H9 (cell line): Measurements from ENCODE around the gene ZNF534. TPM values are rescaled to one million over a fixed set of nuclear protein-coding genes. Genes with fewer than 3 reads are reported as not detected.
"Not testable (repeated sequence)": the region's sequence is repeated elsewhere in the genome, so short reads cannot be mapped to it uniquely, and the experiment has no call there.

ENCODE experiments used
- DNase-seq: peaks from one replicate; pipeline ENCODE4 v3.0.0-alpha.2; 2017
- H2AFZ ChIP-seq: one replicate; pipeline ENCODE4 v1.6.1; 2013; ENCODE audit warnings: mild to moderate bottlenecking, low read length, control low read depth, moderate library complexity
- H2AK5ac ChIP-seq: 2 replicates; pipeline ENCODE4 v1.6.1; 2013; ENCODE audit warnings: low read length, control low read depth, mixed read lengths; ENCODE audit not compliant: insufficient read length
- H2BK120ac ChIP-seq: one replicate; pipeline ENCODE4 v1.6.1; 2013; ENCODE audit warnings: low read depth, mild to moderate bottlenecking, low read length, control low read depth, inconsistent platforms; ENCODE audit not compliant: poor library complexity, severe bottlenecking
- H2BK12ac ChIP-seq: 2 replicates; pipeline ENCODE4 v1.6.1; 2013; ENCODE audit warnings: low read length, control low read depth, mixed read lengths, low read depth; ENCODE audit not compliant: insufficient read length
- H2BK15ac ChIP-seq: 2 replicates; pipeline ENCODE4 v1.6.1; 2013; ENCODE audit warnings: low read depth, low read length, control low read depth
- H2BK20ac ChIP-seq: one replicate; pipeline ENCODE4 v1.6.1; 2013; ENCODE audit warnings: low read depth, mild to moderate bottlenecking, low read length, control low read depth, inconsistent platforms; ENCODE audit not compliant: poor library complexity, severe bottlenecking
- H2BK5ac ChIP-seq: 2 replicates; pipeline ENCODE4 v1.6.1; 2013; ENCODE audit warnings: low read length, control low read depth, mixed read lengths; ENCODE audit not compliant: insufficient read length
- H3K14ac ChIP-seq: 2 replicates; pipeline ENCODE4 v1.6.1; 2013; ENCODE audit warnings: low read length, control low read depth; ENCODE audit not compliant: insufficient read depth
- H3K18ac ChIP-seq: 2 replicates; pipeline ENCODE4 v1.6.1; 2013; ENCODE audit warnings: low read depth, mild to moderate bottlenecking, mixed read lengths, low read length, control low read depth; ENCODE audit not compliant: insufficient read length
- H3K23ac ChIP-seq: 2 replicates; pipeline ENCODE4 v1.6.1; 2013; ENCODE audit warnings: low read length, control low read depth, mixed read lengths, low read depth; ENCODE audit not compliant: insufficient read length
- H3K23me2 ChIP-seq: 2 replicates; pipeline ENCODE4 v1.6.1; 2013; ENCODE audit warnings: low read depth, mild to moderate bottlenecking, mixed read lengths, low read length, control low read depth; ENCODE audit not compliant: insufficient read length, poor library complexity, severe bottlenecking
- H3K27ac ChIP-seq: 2 replicates; pipeline ENCODE4 v1.5.1; 2013; ENCODE audit warnings: low read length, control low read depth, mixed read lengths, low read depth; ENCODE audit not compliant: insufficient read length
- H3K27me3 ChIP-seq: 2 replicates; pipeline ENCODE4 v1.6.1; 2013; ENCODE audit warnings: low read length, control low read depth, inconsistent platforms; ENCODE audit not compliant: insufficient read depth
- H3K4ac ChIP-seq: 2 replicates; pipeline ENCODE4 v1.6.1; 2013; ENCODE audit warnings: low read depth, mild to moderate bottlenecking, control low read depth, inconsistent platforms, low read length, moderate library complexity
- H3K4me1 ChIP-seq: 2 replicates; pipeline ENCODE4 v1.6.1; 2013; ENCODE audit warnings: low read length, control low read depth, inconsistent platforms; ENCODE audit not compliant: insufficient read depth
- H3K4me2 ChIP-seq: 2 replicates; pipeline ENCODE4 v1.6.1; 2013; ENCODE audit warnings: low read length, control low read depth, mixed read lengths; ENCODE audit not compliant: insufficient read length, insufficient read depth
- H3K56ac ChIP-seq: 2 replicates; pipeline ENCODE4 v1.6.1; 2013; ENCODE audit warnings: low read depth, mild to moderate bottlenecking, mixed read lengths, low read length, control low read depth; ENCODE audit not compliant: insufficient read length
- H3K79me1 ChIP-seq: 2 replicates; pipeline ENCODE4 v1.6.1; 2013; ENCODE audit warnings: low read depth, mild to moderate bottlenecking, moderate library complexity, low read length, control low read depth, inconsistent platforms; ENCODE audit not compliant: insufficient read depth, poor library complexity, severe bottlenecking
- H3K79me2 ChIP-seq: 2 replicates; pipeline ENCODE4 v1.6.1; 2013; ENCODE audit warnings: low read length, control low read depth, inconsistent platforms; ENCODE audit not compliant: insufficient read depth
- H3K9ac ChIP-seq: 2 replicates; pipeline ENCODE4 v1.6.1; 2013; ENCODE audit warnings: low read length, control low read depth, mixed read lengths; ENCODE audit not compliant: insufficient read length; ENCODE audit errors: extremely low read depth
- H3K9me3 ChIP-seq: one replicate; pipeline ENCODE4 v1.6.1; 2013; ENCODE audit warnings: low read depth, low read length, inconsistent platforms; ENCODE audit not compliant: control insufficient read depth
- H3T11ph ChIP-seq: one replicate; pipeline ENCODE4 v1.6.1; 2013; ENCODE audit warnings: mild to moderate bottlenecking, low read length, control low read depth, inconsistent platforms
- H4K20me1 ChIP-seq: one replicate; pipeline ENCODE4 v1.6.1; 2013; ENCODE audit not compliant: control insufficient read depth, insufficient read length, insufficient read depth
- H4K5ac ChIP-seq: 2 replicates; pipeline ENCODE4 v1.6.1; 2013; ENCODE audit warnings: low read depth, mild to moderate bottlenecking, mixed read lengths, low read length, control low read depth; ENCODE audit not compliant: insufficient read length
- H4K8ac ChIP-seq: replicated peaks from 2 replicates; pipeline ENCODE4 v1.6.1; 2013; ENCODE audit warnings: low read length, control low read depth, mixed read lengths, low read depth; ENCODE audit not compliant: insufficient read length
- H4K91ac ChIP-seq: 2 replicates; pipeline ENCODE4 v1.6.1; 2013; ENCODE audit warnings: low read depth, mild to moderate bottlenecking, moderate library complexity, mixed read lengths, low read length, control low read depth; ENCODE audit not compliant: insufficient read length
- H3K27ac Mint-ChIP-seq, 3 experiments: 2 replicates in 2 of 3; 3 replicates in 1 of 3; pipeline ENCODE4 v1.8.0; 2020 to 2021; ENCODE audit warnings: mixed read lengths in 3 of 3, mild to moderate bottlenecking in 1 of 3, moderate library complexity in 1 of 3
- H3K27me3 Mint-ChIP-seq: 2 replicates; pipeline ENCODE4 v1.8.0; 2021; ENCODE audit warnings: low read depth, mild to moderate bottlenecking, moderate library complexity, mixed read lengths
- H3K36me3 Mint-ChIP-seq, 3 experiments: 2 replicates in 2 of 3; 3 replicates in 1 of 3; pipeline ENCODE4 v1.8.0; 2020 to 2021; ENCODE audit warnings: low read depth in 3 of 3, mixed read lengths in 3 of 3; ENCODE audit not compliant: insufficient read depth in 1 of 3
- H3K4me1 Mint-ChIP-seq, 2 experiments: 2 replicates each; pipeline ENCODE4 v1.8.0; 2020; ENCODE audit warnings: mixed read lengths in 2 of 2
- H3K4me3 Mint-ChIP-seq, 2 experiments: 2 replicates in 1 of 2; 3 replicates in 1 of 2; pipeline ENCODE4 v1.8.0; 2020 to 2021; ENCODE audit warnings: mild to moderate bottlenecking in 2 of 2, mixed read lengths in 2 of 2, moderate library complexity in 1 of 2
- H3K9me3 Mint-ChIP-seq, 2 experiments: 2 replicates in 1 of 2; 3 replicates in 1 of 2; pipeline ENCODE4 v1.8.0; 2020; ENCODE audit warnings: mild to moderate bottlenecking in 2 of 2, mixed read lengths in 2 of 2, moderate library complexity in 1 of 2
- WGBS: extraction: QIAGEN DNeasy Blood & Tissue Kit; methylation state at CpG from one replicate; pipeline ENCODE4 v1.1.7; 2013; ENCODE audit warnings: missing lambda C conversion rate, low lambda C conversion rate, mixed read lengths; ENCODE audit not compliant: insufficient read length; ENCODE audit errors: extremely low coverage; 5-methylcytosine and 5-hydroxymethylcytosine counted together
- total RNA-seq: library from RNA; stranded (reverse); gene quantifications from 2 replicates; pipeline ENCODE4 v1.2.1, GENCODE V29; 2021

Gene ZNF534
- total RNA-seq, 1 experiment from 2014 or later = not detected

- H3K9ac ChIP-seq, H2BK120ac ChIP-seq, H3K14ac ChIP-seq, H2BK15ac ChIP-seq, H3K23me2 ChIP-seq, H3K4me2 ChIP-seq, H4K20me1 ChIP-seq, H2BK5ac ChIP-seq, H4K8ac ChIP-seq, H3K27ac Mint-ChIP-seq, H2BK12ac ChIP-seq, H3K27ac ChIP-seq, H3K18ac ChIP-seq, H4K5ac ChIP-seq, H3K79me2 ChIP-seq, H3K79me1 ChIP-seq, H3K4ac ChIP-seq, H4K91ac ChIP-seq, DNase-seq, H2AK5ac ChIP-seq, H3K9me3 Mint-ChIP-seq, H3K56ac ChIP-seq, H3K4me1 ChIP-seq, H3K23ac ChIP-seq, H3K9me3 ChIP-seq, H2BK20ac ChIP-seq, H3T11ph ChIP-seq, H3K4me3 Mint-ChIP-seq, H2AFZ ChIP-seq: not testable (repeated sequence)
- peaks cover 4 to 46% (median 11%) of the 10 kb centered on the region in 3 experiments; a peak in 5 of 7 replicates for H3K36me3 Mint-ChIP-seq
- no CpG with 5 or more reads among the region's 12 CpGs for WGBS
- H3K27me3 ChIP-seq = peaks cover 17% of the 10 kb centered on the region; the same call in 1 of the 2 replicates
- peaks cover 22 to 23% of the 10 kb centered on the region in 2 experiments for H3K4me1 Mint-ChIP-seq
- peaks cover 99% of the 10 kb centered on the region for H3K27me3 Mint-ChIP-seq
Measured at GRCh38 chr19:52500991-52501390, 72.0 kb downstream of the ZNF534 start.

Other genes starting within 250 kb of the ZNF534 start
- 423 and 432 TPM in 2 replicates for gene PPP2R1A, start 239.1 kb upstream of the ZNF534 start, total RNA-seq
- 31.4 and 33.6 TPM in 2 replicates for gene ZNF766, start 159.6 kb upstream of the ZNF534 start, total RNA-seq
- gene ZNF480, start 132.0 kb upstream of the ZNF534 start, total RNA-seq = 39.2 and 42.5 TPM in 2 replicates
- gene ZNF610, start 92.9 kb upstream of the ZNF534 start, total RNA-seq = 5.9 and 6.4 TPM in 2 replicates
- gene ZNF880, start 59.2 kb upstream of the ZNF534 start, total RNA-seq = 1.9 and 2.3 TPM in 2 replicates
- 0.81 TPM in 2 replicates for gene ZNF528, start 31.3 kb upstream of the ZNF534 start, total RNA-seq
- gene ZNF578, start 24.4 kb downstream of the ZNF534 start, total RNA-seq = 5.1 and 5.3 TPM in 2 replicates
- 33.7 and 35.7 TPM in 2 replicates for gene ZNF808, start 98.5 kb downstream of the ZNF534 start, total RNA-seq
- 23.7 and 24.4 TPM in 2 replicates for gene ZNF701, start 141.1 kb downstream of the ZNF534 start, total RNA-seq
- gene ZNF83, start 209.2 kb downstream of the ZNF534 start, total RNA-seq = 28.7 and 31.6 TPM in 2 replicates